Measurements from ENCODE around the gene HEXIM2.
"Not testable (repeated sequence)": the region's sequence is repeated elsewhere in the genome, so short reads cannot be mapped to it uniquely, and the experiment has no call there.

The HEXIM2 gene

DNA sequence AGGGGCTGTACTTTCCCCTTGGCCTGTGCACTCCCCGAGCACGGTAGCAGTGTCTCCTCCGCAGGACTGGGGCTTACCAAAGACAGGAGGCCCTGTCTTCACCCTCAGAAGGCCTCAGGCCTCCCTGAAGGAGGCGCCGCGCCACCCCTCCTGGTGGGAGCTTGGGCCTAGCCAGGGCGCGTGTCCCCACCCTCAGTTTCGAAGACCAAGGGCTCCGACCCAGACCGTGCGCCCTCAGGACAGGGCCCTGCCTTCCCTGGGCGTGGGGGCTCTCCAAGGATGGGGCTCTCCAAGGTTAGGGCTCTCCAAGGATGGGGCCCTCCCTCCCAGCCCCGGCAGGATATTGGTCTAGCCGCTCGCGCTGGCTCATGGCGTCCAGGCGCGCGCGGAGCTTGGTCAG is 41.1 kb upstream of the HEXIM2 start:
- Histone ChIP-seq H3K9me3 (ENCODE audit: low read length) (no peaks in the 10 kb centered on the region), H2AFZ (ENCODE audit: low read depth, low read length) (no peak overlapping the region), H3K4me3 (ENCODE audit: low read length) (no peak overlapping the region), H3K36me3 (ENCODE audit: insufficient read depth, low read length) (no peaks in the 10 kb centered on the region), H3K27me3 (ENCODE audit: insufficient read depth, low read length) (no peaks in the 10 kb centered on the region), H3K4me1 (ENCODE audit: insufficient read depth, low read length) (peaks cover 4% of the 10 kb centered on the region)

DNA sequence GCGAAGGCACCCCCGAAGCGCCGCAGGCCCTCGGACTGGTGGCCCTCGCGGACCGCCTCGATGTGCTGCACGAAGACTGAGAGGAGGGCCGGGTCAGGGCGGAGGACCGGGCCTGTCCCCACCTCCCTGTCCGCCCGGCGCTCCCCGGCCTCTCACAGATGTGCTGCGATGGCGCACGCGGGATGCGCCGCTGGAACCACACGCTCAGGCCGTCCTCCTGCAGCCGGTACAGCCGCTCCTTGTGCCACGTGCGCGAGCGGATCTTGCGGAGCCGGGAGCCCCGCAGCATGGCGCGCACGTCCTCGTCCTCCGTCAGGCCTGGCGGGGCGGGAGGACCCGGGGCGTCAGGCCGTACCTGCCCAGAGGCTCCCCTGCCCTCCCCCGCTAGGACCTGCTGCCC is 40.6 kb upstream of the HEXIM2 start:
- no peaks in the 10 kb centered on the region for H3K27me3 ChIP-seq (ENCODE audit: insufficient read depth, low read length)
- H3K4me1 ChIP-seq (ENCODE audit: insufficient read depth, low read length): peaks cover 4% of the 10 kb centered on the region
- H3K4me3 ChIP-seq (ENCODE audit: low read length): no peak overlapping the region
- no peak overlapping the region for H2AFZ ChIP-seq (ENCODE audit: low read depth, low read length)
- H3K36me3 ChIP-seq (ENCODE audit: insufficient read depth, low read length): no peaks in the 10 kb centered on the region
- H3K9me3 ChIP-seq (ENCODE audit: low read length): no peaks in the 10 kb centered on the region

DNA sequence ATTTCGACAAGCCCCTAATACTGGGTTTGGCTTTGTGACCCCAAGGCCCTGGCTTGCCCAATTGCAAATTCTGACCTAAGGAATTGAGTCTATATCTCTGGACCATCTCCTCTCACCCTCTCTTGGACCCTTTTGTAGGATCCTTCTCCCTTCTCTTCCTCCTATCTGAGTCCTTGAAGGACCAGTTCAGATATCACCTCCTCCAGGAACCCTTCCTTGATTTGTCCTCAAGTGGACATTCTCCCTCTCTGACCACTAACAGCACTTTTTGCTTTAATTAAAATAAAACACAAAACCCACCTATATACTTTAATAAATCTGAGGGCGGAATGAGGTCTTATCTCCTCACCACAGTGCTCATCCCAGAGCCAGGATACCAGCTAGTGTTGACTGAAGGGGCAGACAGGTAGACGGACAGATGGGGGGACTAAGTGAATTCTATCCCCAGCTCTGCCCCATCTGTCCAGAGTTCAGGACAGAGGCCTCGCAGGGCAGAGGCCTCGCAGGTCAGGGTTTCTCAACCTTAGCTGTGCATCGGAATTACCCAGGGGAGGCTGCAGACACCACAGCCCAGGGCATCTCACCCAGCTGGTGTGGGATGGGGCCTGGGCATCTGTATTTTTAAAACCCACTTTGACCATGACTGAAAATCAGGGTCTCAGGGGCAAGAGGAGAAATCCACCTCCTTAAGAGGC is 38.5 kb upstream of the HEXIM2 start:
- H3K36me3 ChIP-seq (ENCODE audit: insufficient read depth, low read length): no peaks in the 10 kb centered on the region
- H3K4me3 ChIP-seq (ENCODE audit: low read length): no peak overlapping the region
- no peaks in the 10 kb centered on the region for H3K27me3 ChIP-seq (ENCODE audit: insufficient read depth, low read length)

DNA sequence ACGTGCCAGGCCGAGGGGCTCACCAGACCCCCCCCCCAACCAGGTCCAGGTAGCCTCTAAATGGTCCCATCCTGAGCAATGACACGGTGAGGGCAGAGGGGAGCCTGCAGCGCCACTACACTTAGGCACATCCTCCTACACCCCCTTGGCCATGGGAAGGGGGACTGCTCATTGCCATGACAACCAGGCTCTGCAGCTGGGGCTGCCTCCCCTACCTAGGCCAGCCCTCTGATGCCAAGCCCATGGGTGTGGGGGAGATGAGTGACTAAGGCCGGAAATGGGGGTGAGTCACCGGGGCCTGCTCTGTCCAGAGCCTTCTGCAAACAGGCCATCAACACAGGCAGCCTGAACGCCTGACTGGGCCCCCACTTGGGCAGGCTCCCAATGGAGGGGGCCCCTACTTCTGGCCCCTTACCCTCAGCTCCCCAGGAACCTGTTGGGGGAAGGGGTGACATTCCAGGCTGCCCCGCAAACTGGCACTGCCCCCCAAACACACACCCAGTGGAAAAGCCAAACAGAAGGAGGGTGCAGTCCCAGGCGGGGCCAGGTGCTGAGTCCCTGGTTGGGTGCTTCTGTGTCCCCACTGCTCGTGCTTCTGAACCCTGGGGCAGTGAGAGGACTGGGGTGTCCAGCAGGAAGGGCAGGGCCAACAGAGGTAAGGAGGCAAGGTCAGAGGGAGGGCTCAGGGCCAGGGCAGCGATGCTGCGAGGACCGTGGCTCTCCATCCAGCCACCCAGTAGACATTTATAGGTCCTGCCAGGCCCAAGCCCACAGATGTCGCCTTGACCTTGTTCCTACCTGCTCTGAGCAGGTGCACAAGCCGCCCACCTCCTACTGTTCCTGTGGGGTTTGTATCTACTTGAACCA is 37.5 kb upstream of the HEXIM2 start:
- Histone ChIP-seq H3K9me3 (ENCODE audit: low read length) (no peaks in the 10 kb centered on the region), H3K27me3 (ENCODE audit: insufficient read depth, low read length) (no peaks in the 10 kb centered on the region), H3K4me1 (ENCODE audit: insufficient read depth, low read length) (peaks cover 22% of the 10 kb centered on the region), H2AFZ (ENCODE audit: low read depth, low read length) (no peak overlapping the region), H3K4me3 (ENCODE audit: low read length) (no peak overlapping the region), H3K36me3 (ENCODE audit: insufficient read depth, low read length) (no peaks in the 10 kb centered on the region)

More for the DNA sequence above, 38.5 kb upstream of the HEXIM2 start:
- Histone ChIP-seq H3K4me1 (ENCODE audit: insufficient read depth, low read length) (peaks cover 17% of the 10 kb centered on the region), H3K9me3 (ENCODE audit: low read length) (no peaks in the 10 kb centered on the region), H2AFZ (ENCODE audit: low read depth, low read length) (no peak overlapping the region)

DNA sequence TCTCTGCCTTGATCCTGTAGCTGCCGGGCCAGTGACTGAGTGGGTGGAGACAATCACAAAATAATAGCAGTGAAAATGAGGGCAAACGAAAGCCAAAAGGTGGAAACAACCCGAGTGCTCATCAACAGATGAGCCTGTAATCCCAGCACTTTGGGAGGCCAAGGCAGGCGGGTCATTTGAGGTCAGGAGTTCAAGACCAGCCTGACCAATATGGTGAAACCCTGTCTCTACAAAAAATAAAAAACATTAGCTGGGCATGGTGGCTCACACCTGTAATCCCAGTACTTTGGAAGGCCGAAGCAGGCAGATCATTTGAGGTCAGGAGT is 36.9 kb upstream of the HEXIM2 start:
- H3K4me1 ChIP-seq (ENCODE audit: insufficient read depth, low read length): peaks cover 26% of the 10 kb centered on the region
- not testable (repeated sequence) for H2AFZ ChIP-seq (ENCODE audit: low read depth, low read length); H3K9me3 ChIP-seq (ENCODE audit: low read length); H3K36me3 ChIP-seq (ENCODE audit: insufficient read depth, low read length); H3K4me3 ChIP-seq (ENCODE audit: low read length); H3K27me3 ChIP-seq (ENCODE audit: insufficient read depth, low read length)

DNA sequence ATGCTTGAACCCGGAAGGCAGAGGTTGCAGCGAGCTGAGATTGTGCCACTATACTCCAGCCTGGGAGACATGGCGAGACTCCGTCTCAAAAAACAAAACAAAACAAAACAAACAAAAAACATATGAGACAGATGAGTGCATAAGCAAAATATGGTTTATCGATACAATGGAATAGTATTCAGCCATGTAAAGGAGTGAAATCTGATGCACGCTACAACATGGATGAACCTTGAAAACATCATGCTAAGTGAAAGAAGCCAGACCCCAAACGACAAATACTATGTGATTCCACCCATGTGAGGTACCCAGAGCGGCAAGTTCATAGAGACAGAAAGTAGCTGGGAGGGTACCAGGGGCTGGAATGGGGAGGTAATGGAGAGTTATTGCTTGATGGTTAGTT is 36.2 kb upstream of the HEXIM2 start:
- H3K4me1 ChIP-seq (ENCODE audit: insufficient read depth, low read length): peaks cover 26% of the 10 kb centered on the region
- H3K4me3 ChIP-seq (ENCODE audit: low read length): no peak overlapping the region
- no peaks in the 10 kb centered on the region for H3K9me3 ChIP-seq (ENCODE audit: low read length)
- no peaks in the 10 kb centered on the region for H3K27me3 ChIP-seq (ENCODE audit: insufficient read depth, low read length)
- no peaks in the 10 kb centered on the region for H3K36me3 ChIP-seq (ENCODE audit: insufficient read depth, low read length)
- H2AFZ ChIP-seq (ENCODE audit: low read depth, low read length): no peak overlapping the region

DNA sequence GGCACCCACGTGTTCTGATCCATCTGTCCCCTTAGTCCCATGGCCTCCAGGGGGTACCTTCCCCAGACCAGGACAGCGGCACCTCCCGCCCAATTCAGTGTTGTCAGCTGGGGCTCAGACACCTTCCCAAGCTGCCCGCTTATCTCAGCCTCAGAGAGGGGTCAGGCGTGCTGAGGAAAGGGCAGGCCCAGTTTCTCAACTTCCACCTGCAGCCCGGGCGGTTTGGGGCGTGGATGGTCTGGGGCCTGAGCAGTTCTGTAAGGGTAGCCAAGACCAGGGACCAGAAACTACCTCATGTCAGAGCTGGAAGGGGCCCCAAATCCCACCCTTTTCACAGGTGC is 34.5 kb upstream of the HEXIM2 start:
- Histone ChIP-seq H3K9me3 (ENCODE audit: low read length) (no peaks in the 10 kb centered on the region), H3K27me3 (ENCODE audit: insufficient read depth, low read length) (no peaks in the 10 kb centered on the region), H3K36me3 (ENCODE audit: insufficient read depth, low read length) (no peaks in the 10 kb centered on the region), H3K4me3 (ENCODE audit: low read length) (no peak overlapping the region), H3K4me1 (ENCODE audit: insufficient read depth, low read length) (peaks cover 26% of the 10 kb centered on the region), H2AFZ (ENCODE audit: low read depth, low read length) (no peak overlapping the region)

DNA sequence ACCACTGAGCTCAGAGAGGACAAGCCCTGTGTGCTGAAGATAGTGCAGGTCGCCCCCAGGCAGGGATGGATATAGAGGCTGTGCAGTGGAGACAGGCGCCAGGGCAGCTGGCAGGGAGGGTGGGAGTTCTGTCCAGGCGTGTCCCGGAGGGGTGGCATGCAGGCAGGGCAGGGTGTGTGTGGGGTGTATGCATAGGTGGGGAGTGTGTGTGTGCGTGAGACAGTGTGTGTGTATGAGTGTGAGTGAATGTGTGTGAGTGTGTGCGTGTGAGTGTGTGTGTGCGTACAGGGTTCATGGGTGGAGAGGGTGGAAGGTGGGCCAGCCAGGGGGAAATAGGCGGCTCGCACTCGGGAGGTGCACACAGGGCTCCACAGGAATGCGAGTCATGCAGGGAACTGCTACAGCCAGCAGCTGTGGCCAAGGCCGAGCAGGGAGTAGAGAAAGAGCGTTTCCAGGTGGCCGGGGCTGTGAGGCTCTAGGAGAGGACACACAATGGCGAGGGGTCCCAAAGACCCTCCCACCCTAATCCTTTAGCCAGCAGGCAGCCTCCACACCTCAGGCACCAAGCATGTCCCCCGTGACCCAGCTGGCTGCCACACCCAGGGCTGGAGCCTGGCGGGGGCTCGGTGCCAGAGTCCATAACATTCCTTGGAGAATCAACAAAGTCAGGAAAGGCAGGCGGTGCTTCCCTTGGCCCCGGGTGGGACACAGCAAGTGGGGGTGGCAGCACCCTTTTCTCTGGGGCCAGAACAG is 34.0 kb upstream of the HEXIM2 start:
- Histone ChIP-seq H3K9me3 (ENCODE audit: low read length) (no peaks in the 10 kb centered on the region), H3K27me3 (ENCODE audit: insufficient read depth, low read length) (no peaks in the 10 kb centered on the region), H3K36me3 (ENCODE audit: insufficient read depth, low read length) (no peaks in the 10 kb centered on the region), H3K4me1 (ENCODE audit: insufficient read depth, low read length) (peaks cover 26% of the 10 kb centered on the region), H3K4me3 (ENCODE audit: low read length) (no peak overlapping the region), H2AFZ (ENCODE audit: low read depth, low read length) (no peak overlapping the region)

DNA sequence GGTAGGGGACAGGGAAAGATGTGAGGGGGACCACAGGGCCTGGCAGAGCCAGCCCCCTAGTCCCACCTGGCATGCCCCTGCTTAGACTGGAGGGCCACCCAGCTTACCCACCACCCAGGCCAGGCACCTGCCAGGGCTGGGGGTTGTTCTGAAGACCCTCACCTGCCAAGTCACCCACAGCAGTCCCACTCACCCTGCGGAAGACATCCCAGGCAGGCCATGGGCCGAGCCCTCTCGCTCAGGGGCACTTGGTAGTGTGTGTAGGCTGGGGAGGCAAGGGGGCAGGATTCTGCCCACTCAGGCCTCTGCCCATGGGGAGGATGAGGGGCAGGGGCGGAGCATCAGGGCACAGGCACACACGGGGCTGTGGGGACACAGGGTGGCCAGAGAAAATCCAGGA is 33.3 kb upstream of the HEXIM2 start:
- no peaks in the 10 kb centered on the region for H3K36me3 ChIP-seq (ENCODE audit: insufficient read depth, low read length)
- peaks cover 30% of the 10 kb centered on the region for H3K4me1 ChIP-seq (ENCODE audit: insufficient read depth, low read length)
- H3K27me3 ChIP-seq (ENCODE audit: insufficient read depth, low read length): no peaks in the 10 kb centered on the region
- no peak overlapping the region for H3K4me3 ChIP-seq (ENCODE audit: low read length)
- H3K9me3 ChIP-seq (ENCODE audit: low read length): no peaks in the 10 kb centered on the region
- H2AFZ ChIP-seq (ENCODE audit: low read depth, low read length): no peak overlapping the region

DNA sequence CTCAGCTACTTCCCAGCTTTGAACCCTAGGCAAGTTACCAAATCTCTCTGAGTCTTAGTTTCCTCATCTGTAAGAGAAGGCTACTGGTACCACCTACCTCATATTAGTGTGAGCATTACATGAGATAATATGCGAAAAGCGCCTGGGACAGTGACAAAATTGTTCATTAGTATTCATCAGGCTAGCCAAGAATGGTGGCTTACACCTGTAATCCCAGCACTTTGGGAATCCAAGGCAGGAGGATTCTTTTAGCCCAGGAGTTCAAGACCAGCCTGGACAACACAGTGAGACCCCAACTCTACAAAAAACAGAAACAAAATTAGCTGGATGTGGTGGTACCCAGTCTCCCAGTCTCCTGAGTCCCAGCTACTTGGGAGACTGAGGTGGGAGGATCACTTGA is 32.7 kb upstream of the HEXIM2 start:
- H3K36me3 ChIP-seq (ENCODE audit: insufficient read depth, low read length): no peaks in the 10 kb centered on the region
- H2AFZ ChIP-seq (ENCODE audit: low read depth, low read length): no peak overlapping the region
- no peaks in the 10 kb centered on the region for H3K9me3 ChIP-seq (ENCODE audit: low read length)
- H3K27me3 ChIP-seq (ENCODE audit: insufficient read depth, low read length): no peaks in the 10 kb centered on the region
- H3K4me1 ChIP-seq (ENCODE audit: insufficient read depth, low read length): peaks cover 30% of the 10 kb centered on the region
- H3K4me3 ChIP-seq (ENCODE audit: low read length): no peak overlapping the region

DNA sequence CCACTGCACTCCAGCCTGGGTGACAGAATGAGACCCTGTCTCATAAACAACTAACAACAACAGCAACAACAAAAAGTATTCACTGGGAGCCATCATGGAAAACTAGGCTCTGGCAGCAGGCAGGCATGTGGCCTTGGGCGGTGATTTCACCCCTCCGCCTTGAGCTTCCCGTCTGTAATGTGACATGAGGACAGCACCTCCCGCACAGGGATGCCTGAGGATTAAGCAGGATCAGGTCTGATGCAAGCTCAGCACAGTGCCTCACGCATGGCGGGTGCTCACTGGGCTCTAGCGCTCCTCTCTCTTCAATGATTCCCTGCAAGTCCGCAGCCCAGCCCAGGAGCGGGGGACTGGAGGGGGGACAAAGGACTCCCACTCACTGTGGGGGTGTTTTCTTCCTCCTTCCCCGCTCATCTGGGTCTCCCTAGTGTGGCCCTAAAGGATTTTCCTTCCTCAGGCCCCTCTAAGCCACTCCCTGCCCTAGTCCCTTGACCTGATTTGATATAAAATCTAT is 32.2 kb upstream of the HEXIM2 start:
- Histone ChIP-seq H3K9me3 (ENCODE audit: low read length) (no peaks in the 10 kb centered on the region), H3K27me3 (ENCODE audit: insufficient read depth, low read length) (no peaks in the 10 kb centered on the region), H3K4me1 (ENCODE audit: insufficient read depth, low read length) (peaks cover 26% of the 10 kb centered on the region), H3K36me3 (ENCODE audit: insufficient read depth, low read length) (no peaks in the 10 kb centered on the region), H3K4me3 (ENCODE audit: low read length) (no peak overlapping the region), H2AFZ (ENCODE audit: low read depth, low read length) (no peak overlapping the region)

DNA sequence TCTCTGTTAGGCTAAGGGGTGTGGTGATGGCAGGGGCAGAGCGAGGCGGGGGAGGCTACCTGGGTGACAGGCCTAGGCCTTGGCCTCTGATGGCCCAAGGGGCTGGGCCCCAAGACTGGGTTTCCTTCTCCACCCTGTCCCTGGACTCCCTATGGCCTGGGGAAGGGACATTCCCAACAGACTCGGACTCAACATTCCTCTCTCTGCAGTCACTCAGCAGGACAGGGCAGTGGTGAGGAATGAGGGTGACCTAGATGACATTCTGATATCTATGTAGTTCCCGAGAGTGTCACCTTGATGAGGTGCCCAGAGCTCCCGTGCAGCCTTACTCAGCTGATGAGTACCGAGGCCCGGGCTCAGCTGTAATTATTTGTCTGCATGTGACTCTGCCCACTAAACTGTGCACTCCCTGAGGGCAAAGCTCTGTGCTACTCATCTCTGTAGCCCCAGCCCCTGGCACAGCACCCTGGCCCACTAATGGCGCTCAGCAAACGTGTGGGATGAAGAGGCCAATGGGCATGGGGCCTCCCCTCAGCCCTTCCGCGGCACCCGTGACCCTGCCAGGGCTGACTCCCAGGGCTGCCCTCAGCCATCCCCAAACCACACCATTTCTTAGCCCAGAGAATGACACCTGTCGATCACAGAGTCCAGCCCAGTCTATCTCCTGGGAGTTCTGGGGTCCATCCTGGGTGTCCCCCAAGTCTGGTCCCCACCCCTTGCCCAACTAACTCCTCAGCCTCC is 31.6 kb upstream of the HEXIM2 start:
- Histone ChIP-seq H3K4me1 (ENCODE audit: insufficient read depth, low read length) (peaks cover 26% of the 10 kb centered on the region), H3K27me3 (ENCODE audit: insufficient read depth, low read length) (no peaks in the 10 kb centered on the region), H3K4me3 (ENCODE audit: low read length) (no peak overlapping the region)

More for the DNA sequence above, 31.6 kb upstream of the HEXIM2 start:
- Histone ChIP-seq H3K36me3 (ENCODE audit: insufficient read depth, low read length) (no peaks in the 10 kb centered on the region), H3K9me3 (ENCODE audit: low read length) (no peaks in the 10 kb centered on the region), H2AFZ (ENCODE audit: low read depth, low read length) (no peak overlapping the region)

Measured in neuron (in vitro differentiated cells).